SW 1271 (cell line): ENCODE results near the gene LETM1.

Experiments used
- DNase-seq, 2 experiments: peaks; one replicate each; lab custom pipeline; 2025; lab: John Stamatoyannopoulos, UW

Gene LETM1

GRCh38 chr4:1826531-1827350 is 29.2 kb downstream of the LETM1 start:
- no peak for DNase-seq

- no peak for DNase-seq
These were observed 30.6 kb downstream of the LETM1 start for GRCh38 chr4:1825326-1825725.

GRCh38 chr4:1824746-1825145 is 31.2 kb downstream of the LETM1 start:
- DNase-seq: no peak

DNA sequence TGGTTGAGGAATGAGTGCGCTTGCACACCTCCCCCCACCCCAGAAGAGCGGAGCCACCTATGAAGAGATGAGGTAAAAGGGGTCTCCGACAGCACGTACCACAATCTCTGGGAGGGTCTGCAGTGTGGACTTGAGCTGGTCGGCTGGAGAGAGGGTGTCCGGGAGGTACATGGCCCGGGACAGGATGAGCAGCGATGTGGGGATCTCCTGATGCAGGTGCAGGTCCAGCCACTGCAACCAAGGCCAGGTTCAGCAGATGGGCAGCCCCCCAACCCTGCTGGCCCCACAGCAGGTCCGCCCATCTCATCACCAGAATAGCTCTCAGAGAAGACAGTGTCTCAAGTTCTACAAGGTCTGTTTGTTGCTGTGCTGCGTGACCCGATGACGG is 32.4 kb downstream of the LETM1 start:
- no peak for DNase-seq

- no peak for DNase-seq
These were observed 33.1 kb downstream of the LETM1 start for GRCh38 chr4:1822568-1823544.

GRCh38 chr4:1821679-1822567 is 34.0 kb downstream of the LETM1 start:
- DNase-seq: no peak

DNA sequence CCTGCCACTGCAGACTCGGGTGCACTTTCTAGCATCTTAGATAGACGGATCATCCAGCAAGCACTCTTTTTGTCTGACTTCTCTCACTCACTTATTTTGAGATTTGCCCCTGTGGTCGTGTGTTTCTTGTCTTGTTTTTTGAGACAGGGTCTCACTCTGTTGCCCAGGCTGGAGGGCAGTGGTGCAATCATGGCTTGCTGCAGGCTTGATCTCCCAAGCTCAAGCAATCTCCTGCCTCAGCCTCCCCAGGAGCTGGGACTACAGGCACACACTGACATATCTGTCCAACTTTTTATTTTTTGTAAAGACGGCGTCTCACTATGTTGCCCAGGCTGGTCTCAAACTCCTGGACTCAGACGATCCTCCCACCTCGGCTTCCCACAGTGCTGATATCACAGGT is 36.1 kb downstream of the LETM1 start:
- no peak for DNase-seq

- DNase-seq: no peak
These were observed 36.7 kb downstream of the LETM1 start for GRCh38 chr4:1819284-1819683.

GRCh38 chr4:1815997-1816860 is 39.7 kb downstream of the LETM1 start:
- DNase-seq: no peak

DNA sequence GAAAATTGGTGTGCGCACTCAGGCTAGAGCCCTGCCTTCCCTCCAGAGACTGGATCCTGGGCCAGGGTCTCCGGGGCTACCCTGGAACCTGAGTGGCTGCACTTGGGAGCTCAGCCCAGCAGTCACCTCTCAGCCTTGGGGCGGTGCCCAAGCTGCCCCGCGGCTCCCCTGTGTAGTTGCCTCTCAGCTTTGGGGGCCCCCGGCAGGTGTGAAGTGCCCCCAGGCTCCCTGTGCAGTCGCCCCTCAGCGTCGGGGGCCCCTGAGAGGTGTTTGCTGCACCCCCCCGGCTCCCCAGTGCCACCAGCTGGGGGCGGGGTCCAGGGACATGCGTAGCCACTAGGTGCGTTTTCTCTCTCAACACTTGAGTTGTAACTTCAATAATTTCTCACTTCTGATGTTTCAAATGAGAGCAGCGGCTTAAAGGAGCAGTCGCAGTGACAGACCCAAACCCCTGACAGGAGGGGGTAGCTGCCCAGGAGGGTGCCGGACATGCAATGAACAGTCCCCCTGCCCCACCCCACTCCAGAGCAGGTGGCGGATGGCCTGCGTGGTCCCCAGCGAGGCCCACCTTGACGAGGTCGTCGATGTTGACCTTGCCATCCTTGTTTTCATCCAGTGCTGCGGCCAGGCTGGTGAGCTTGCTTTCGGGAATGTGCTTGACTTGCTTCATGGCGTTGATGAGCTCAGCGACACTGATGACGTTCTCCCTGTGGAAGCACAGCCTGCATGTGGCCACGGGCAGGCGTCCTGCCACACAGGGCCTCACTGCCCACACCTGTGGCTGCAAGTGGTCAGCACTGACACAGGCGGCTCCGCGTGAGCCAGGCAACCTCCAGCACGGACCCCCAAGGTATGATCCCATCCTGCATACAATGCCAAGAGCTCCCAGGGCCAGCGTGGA is 40.6 kb downstream of the LETM1 start:
- no peak for DNase-seq

DNA sequence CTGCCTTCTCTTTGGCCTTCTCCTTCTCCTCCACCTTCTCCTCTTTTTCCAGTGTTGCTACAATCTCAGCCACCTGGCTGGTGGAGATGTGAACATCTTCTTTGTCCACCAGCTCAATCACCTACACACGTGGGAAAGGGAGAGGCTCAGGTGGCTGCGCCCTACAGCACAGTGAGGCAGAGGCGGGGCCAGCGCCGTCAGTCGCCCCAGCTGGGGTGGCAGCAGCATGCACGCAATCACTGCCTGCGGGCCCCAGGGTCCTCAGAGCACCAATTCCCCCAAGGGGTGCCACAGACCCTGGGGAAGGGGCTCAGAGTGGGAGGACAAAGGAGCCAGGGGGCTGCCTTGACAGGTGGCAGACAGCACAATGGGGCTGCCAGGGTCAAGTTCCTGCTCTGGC is 41.5 kb downstream of the LETM1 start:
- no peak for DNase-seq

DNA sequence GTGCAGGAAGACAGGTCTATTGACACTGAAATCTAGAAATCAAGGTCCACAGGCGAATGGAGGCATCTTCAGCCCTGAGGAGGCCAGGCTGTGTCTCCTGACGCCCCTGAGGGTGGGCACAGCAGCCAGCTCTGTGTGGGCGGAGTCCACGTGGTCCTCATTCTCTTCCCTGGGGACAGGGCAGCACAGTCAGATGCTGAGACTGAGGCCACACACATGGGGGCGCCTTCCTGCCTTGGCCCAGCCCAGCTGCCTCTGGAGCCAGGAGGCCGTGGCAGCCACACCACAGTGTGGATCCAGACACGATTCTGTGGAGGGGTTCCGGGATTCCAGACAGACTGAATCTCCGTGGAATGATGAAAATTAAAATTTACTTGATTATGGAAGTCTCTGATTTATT is 42.0 kb downstream of the LETM1 start:
- no peak for DNase-seq

DNA sequence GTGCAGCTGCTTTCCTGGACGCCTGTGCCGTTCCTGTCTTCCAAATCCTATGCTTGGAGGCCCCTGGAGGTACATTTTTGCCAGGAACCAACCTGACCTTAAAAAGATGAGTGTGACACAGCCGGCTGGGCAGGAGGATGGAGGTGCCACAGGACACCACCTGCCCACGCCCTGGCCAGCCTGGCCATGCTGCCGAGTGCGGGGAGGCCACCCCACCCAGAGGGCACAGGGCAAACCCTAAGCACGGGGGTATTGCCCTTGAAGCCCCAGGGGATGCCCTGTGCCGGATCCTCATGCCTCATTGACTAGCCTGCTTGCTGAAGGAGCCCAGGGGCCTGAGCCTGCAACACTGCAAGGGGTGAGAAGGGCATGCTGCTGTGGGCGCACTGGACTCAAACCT is 42.7 kb downstream of the LETM1 start:
- no peak for DNase-seq

- DNase-seq: no peak
These were observed 43.2 kb downstream of the LETM1 start for GRCh38 chr4:1812720-1813119.

GRCh38 chr4:1810765-1811164 is 45.2 kb downstream of the LETM1 start:
- no peak for DNase-seq

GRCh38 chr4:1809754-1810502 is 46.0 kb downstream of the LETM1 start:
- peak; percentile 25 to 40 for DNase-seq

GRCh38 chr4:1808851-1809753 is 46.9 kb downstream of the LETM1 start:
- DNase-seq: no peak

DNA sequence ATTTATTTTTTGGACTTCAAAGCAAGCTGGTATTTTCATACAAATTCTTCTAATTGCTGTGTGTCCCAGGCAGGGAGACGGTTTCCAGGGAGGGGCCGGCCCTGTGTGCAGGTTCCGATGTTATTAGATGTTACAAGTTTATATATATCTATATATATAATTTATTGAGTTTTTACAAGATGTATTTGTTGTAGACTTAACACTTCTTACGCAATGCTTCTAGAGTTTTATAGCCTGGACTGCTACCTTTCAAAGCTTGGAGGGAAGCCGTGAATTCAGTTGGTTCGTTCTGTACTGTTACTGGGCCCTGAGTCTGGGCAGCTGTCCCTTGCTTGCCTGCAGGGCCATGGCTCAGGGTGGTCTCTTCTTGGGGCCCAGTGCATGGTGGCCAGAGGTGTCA is 47.6 kb downstream of the LETM1 start:
- no peak for DNase-seq
